Right lobe of liver (tissue), 4 donors: ENCODE data around the gene KATNIP.

Experiments
- POLR2A ChIP-seq: fragments of 450-650 bp; IDR thresholded peaks from one replicate; pipeline ENCODE4 v1.6.1; 2017; ENCODE audit warnings: antibody characterized with exemption, mild to moderate bottlenecking
- TF ChIP-seq, protein P1 (sequence below), 4 donors: fragments of 200-600 bp in 3 of 4; fragments of 450-650 bp in 1 of 4; IDR thresholded peaks; one replicate each; pipeline versions ENCODE4 v1.5.1 to v1.8.0; 2016 to 2022; ENCODE audit warnings: antibody characterized with exemption in 4 of 4, mild to moderate bottlenecking in 2 of 4
- donor health status: DM: no; HTN: no; CAD: no.
- donor health status: DM: no; HTN: no; CAD: no.
- donor health status: DM: no; HTN: yes; CAD: no.

DNA sequence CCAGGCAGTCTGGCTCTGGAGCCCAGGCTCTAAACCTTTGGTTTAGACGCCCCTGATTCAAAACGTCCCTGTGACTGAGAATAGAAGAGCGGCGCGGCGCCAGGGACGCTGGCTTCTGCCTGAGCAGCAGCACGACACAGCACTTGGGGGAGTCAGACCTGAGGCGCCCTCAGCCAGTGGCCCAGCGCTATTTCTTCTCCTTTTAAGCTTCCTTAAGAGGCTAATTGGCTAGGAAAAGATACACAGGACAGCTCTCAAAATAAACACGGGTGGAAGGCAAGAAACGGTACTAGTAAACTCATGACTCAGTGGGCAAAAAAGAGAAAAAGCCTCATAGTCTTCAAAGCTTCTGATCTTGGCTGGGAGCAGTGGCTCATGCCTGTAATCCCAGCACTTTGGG, 35.1 kb upstream of the KATNIP start:
- TF ChIP-seq, protein P1, sequence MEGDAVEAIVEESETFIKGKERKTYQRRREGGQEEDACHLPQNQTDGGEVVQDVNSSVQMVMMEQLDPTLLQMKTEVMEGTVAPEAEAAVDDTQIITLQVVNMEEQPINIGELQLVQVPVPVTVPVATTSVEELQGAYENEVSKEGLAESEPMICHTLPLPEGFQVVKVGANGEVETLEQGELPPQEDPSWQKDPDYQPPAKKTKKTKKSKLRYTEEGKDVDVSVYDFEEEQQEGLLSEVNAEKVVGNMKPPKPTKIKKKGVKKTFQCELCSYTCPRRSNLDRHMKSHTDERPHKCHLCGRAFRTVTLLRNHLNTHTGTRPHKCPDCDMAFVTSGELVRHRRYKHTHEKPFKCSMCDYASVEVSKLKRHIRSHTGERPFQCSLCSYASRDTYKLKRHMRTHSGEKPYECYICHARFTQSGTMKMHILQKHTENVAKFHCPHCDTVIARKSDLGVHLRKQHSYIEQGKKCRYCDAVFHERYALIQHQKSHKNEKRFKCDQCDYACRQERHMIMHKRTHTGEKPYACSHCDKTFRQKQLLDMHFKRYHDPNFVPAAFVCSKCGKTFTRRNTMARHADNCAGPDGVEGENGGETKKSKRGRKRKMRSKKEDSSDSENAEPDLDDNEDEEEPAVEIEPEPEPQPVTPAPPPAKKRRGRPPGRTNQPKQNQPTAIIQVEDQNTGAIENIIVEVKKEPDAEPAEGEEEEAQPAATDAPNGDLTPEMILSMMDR (IDR thresholded peaks at IDR 0.05): no peak
- TF ChIP-seq POLR2A: no peak
